Measurements from ENCODE around the gene STK10. TPM values are rescaled to one million over a fixed set of nuclear protein-coding genes. Genes with fewer than 3 reads are reported as not detected.

The STK10 gene
- polyA plus RNA-seq, 2 of the 4 experiments (the other 2 are of a cell fraction), result 4.3 to 13.1 TPM

- H3K4me1 ChIP-seq, result no peaks in the 10 kb centered on the region
- no peak for ATAC-seq
- H3K4me2 ChIP-seq, result no peak overlapping the region
- POLR2A ChIA-PET, result no interaction called here
- no peak overlapping the region for H3K27ac ChIP-seq
- FAIRE-seq, result no peak
- DNase-seq (ENCODE audit: low read depth in 1 of 2, low spot score in 1 of 2), result no peak
- no peaks in the 10 kb centered on the region for H3K9me3 ChIP-seq
- CTCF ChIA-PET, result interaction anchor here (0.6 kb wide), 1 partner anchor 24 kb away, joined by 4 read pairs; no protein-coding TSS in a partner anchor
- TF ChIP-seq KDM1A (IDR thresholded peaks at IDR 0.05; ENCODE audit: low read depth), result no peak
- no peak for TF ChIP-seq ATOH8 (CRISPR knock-in tag; IDR thresholded peaks at IDR 0.05; ENCODE audit: low read depth)
- TF ChIP-seq MAX (IDR thresholded peaks at IDR 0.05), result no peak
- no peak for TF ChIP-seq RCOR1 (IDR thresholded peaks at IDR 0.05; ENCODE audit: low read depth, low read length)
- TF ChIP-seq CBX8 (IDR thresholded peaks at IDR 0.05), result no peak
- TF ChIP-seq EP300 (IDR thresholded peaks at IDR 0.05), result no peak
- TF ChIP-seq MAZ (IDR thresholded peaks at IDR 0.05; ENCODE audit: borderline replicate concordance, low read depth, low read length), result no peak
- TF ChIP-seq RFX5 (IDR thresholded peaks at IDR 0.05), result no peak
- no peak for TF ChIP-seq TFCP2L1 (CRISPR knock-in tag; IDR thresholded peaks at IDR 0.05)
- TF ChIP-seq HES2 (IDR thresholded peaks at IDR 0.05), result no peak
- no peak for TF ChIP-seq CBX2 (IDR thresholded peaks at IDR 0.05; ENCODE audit: borderline replicate concordance, low read depth)
- no peak overlapping the region for H3K4me3 ChIP-seq
- WGBS (ENCODE audit: missing lambda C conversion rate), result 87% methylated on average over 8 of the region's 8 CpGs
Measured at GRCh38 chr5:172171118-172171517, 16.9 kb downstream of the STK10 start.

GRCh38 chr5:172170251-172170701, 17.7 kb downstream of the STK10 start:
- 79% methylated on average over 9 of the region's 9 CpGs for WGBS (ENCODE audit: missing lambda C conversion rate)
- ChIA-PET POLR2A (no interaction called here), CTCF (no interaction called here)
- no peak overlapping the region for H3K4me2 ChIP-seq
- H3K9me3 ChIP-seq, result no peaks in the 10 kb centered on the region
- H3K4me1 ChIP-seq, result no peaks in the 10 kb centered on the region
- no peak for DNase-seq (ENCODE audit: low read depth in 1 of 2, low spot score in 1 of 2)
- no peak for TF ChIP-seq RNF2 (IDR thresholded peaks at IDR 0.05; ENCODE audit: borderline replicate concordance, low read depth)
- FAIRE-seq, result no peak
- no peak for ATAC-seq
- no peak overlapping the region for H3K27ac ChIP-seq
- H3K4me3 ChIP-seq, result no peak overlapping the region

- DNase-seq (ENCODE audit: low read depth in 1 of 2, low spot score in 1 of 2), result no peak
- WGBS (ENCODE audit: missing lambda C conversion rate), result 97% methylated on average over 2 of the region's 2 CpGs
- POLR2A ChIA-PET, result no interaction called here
Measured at GRCh38 chr5:172169216-172169615, 18.8 kb downstream of the STK10 start.

More at GRCh38 chr5:172169216-172169615, 18.8 kb downstream of the STK10 start:
- no peaks in the 10 kb centered on the region for H3K9me3 ChIP-seq
- H3K4me3 ChIP-seq, result no peak overlapping the region
- no peak overlapping the region for H3K27ac ChIP-seq
- FAIRE-seq (no peak), ATAC-seq (no peak)
- CTCF ChIA-PET, result no interaction called here
- TF ChIP-seq ZNF302 (CRISPR knock-in tag; IDR thresholded peaks at IDR 0.05) (no peak), RCOR1 (IDR thresholded peaks at IDR 0.05; ENCODE audit: low read depth, low read length) (no peak), MYC (IDR thresholded peaks at IDR 0.05; ENCODE audit: borderline replicate concordance, low read length) (no peak), USF2 (IDR thresholded peaks at IDR 0.05) (no peak), ATOH8 (CRISPR knock-in tag; IDR thresholded peaks at IDR 0.05; ENCODE audit: low read depth) (no peak), HDAC2 (IDR thresholded peaks at IDR 0.05) (no peak), SREBF2 (IDR thresholded peaks at IDR 0.05) (no peak), NFE2L2 (conservative IDR thresholded peaks at IDR 0.05; ENCODE audit: low read length) (no peak), KDM1A (IDR thresholded peaks at IDR 0.05; ENCODE audit: low read depth) (no peak), MAFK (IDR thresholded peaks at IDR 0.05; ENCODE audit: partially characterized antibody) (no peak), JUNB (IDR thresholded peaks at IDR 0.05) (no peak), EP300 (IDR thresholded peaks at IDR 0.05) (no peak), EHF (CRISPR knock-in tag; IDR thresholded peaks at IDR 0.05) (no peak), POLR2A (IDR thresholded peaks at IDR 0.05; ENCODE audit: low read length) (no peak), SMC3 (IDR thresholded peaks at IDR 0.05) (no peak), ELK1 (IDR thresholded peaks at IDR 0.05; ENCODE audit: low read depth, low read length) (no peak)
- no peak overlapping the region for H3K4me2 ChIP-seq
- H3K4me1 ChIP-seq, result no peaks in the 10 kb centered on the region
